ENCODE measurements around the gene STARD3.
A peak's percentile ranks its signal among the peaks of the same experiment; 100 is the strongest.

STARD3 gene

GRCh38 chr17:39621523-39622379 lies 15.2 kb upstream of the STARD3 start:
- peak; percentile 90 for DNase-seq

GRCh38 chr17:39622380-39623006 lies 14.5 kb upstream of the STARD3 start:
- DNase-seq: peak; percentile 63

DNA sequence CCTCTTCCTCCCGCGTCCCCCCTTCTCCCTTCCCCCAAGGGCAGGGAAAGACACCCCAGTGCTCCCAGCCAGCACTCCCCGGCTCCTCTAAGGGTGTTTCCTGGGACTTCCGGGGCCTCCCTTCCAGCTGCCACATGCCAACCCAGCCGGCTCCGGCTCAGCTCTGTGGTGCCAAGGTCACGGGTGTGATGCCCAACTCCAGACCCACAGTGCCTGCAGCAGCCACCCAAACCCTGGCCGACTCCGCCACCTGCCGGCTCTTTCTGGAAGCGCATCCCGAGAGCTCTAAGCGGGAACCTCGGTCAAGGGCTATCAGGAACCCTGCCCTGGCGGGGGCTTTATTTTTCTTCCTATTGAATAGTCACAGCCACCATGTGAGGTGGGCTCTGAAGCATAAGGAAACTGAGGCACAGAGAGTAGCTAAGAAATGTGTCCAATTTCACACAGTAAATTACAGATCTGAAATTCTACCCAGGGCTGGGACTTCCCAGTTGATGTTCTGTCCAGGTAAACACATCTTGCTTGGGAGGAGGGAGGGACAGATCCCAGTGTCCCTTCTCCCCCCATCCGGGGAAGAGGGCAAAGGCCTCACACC lies 13.5 kb upstream of the STARD3 start:
- peak; percentile 88 for DNase-seq

DNA sequence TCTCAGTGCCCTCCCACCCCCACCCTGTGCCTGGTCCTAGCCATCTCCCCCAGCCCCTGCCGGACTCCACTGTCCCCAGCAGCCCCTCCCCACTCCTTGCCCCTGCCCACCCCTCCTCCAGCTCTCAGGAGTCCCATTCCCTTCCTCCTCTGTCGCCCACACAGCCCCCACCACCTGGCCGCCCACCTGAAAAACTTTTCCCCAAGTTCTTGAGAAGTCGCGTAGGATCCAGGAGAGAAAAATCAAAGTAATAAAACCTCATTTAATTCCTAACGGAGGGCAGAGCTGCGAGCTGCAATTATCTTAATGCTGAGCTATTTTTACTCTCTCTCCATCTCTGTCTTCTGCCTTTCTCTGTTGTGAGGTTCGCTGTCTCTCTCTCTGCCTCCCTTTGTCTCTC lies 12.6 kb upstream of the STARD3 start:
- DNase-seq: no peak

GRCh38 chr17:39625198-39625785 lies 11.7 kb upstream of the STARD3 start:
- DNase-seq: no peak

GRCh38 chr17:39626171-39627046 lies 10.5 kb upstream of the STARD3 start, which contains the start of gene PPP1R1B:
PPP1R1B (plus strand) TSS chr17:39626952; CDS start chr17:39627393, 441 bp downstream.
- DNase-seq: no peak

DNA sequence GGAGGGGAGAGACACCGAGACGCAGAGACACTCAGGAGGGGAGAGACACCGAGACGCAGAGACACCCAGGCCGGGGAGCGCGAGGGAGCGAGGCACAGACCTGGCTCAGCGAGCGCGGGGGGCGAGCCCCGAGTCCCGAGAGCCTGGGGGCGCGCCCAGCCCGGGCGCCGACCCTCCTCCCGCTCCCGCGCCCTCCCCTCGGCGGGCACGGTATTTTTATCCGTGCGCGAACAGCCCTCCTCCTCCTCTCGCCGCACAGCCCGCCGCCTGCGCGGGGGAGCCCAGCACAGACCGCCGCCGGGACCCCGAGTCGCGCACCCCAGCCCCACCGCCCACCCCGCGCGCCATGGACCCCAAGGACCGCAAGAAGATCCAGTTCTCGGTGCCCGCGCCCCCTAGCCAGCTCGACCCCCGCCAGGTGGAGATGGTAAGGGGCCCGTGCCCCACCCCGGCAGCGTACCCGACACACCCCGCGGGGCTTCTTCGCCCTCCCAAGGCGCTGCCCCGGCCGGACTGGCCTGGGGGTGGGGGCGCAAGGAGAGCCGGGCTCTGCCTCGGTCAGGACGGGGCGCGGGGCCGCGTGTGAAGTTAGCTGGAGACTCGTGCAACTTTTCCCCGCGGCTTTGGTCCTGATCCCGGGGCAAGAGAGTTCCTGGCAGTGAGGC lies 9.8 kb upstream of the STARD3 start:
- no peak for DNase-seq

- DNase-seq: no peak
Measured at GRCh38 chr17:39627712-39628516, 9.0 kb upstream of the STARD3 start.

- DNase-seq: peak; percentile 42
Measured at GRCh38 chr17:39628655-39629493, 8.1 kb upstream of the STARD3 start.

DNA sequence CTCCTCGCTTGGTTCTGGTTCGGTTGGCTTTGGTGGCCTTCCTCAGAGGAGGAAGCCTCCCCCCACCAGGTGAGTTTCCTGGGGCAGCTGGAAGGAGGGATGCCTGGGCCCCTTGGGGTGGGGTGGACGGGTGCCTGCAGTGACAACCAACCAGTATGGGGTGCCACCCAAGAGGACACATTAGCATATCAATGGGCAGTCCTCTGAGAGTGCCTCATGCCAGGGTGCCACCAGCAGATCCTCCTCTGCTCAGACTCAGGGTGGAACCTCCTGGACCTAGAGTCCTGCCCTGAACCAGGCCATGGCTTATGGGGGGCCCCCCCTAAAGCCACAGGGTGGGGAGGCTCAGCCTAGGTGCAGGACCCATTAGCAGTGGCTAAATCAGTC lies 7.5 kb upstream of the STARD3 start:
- DNase-seq: no peak

DNA sequence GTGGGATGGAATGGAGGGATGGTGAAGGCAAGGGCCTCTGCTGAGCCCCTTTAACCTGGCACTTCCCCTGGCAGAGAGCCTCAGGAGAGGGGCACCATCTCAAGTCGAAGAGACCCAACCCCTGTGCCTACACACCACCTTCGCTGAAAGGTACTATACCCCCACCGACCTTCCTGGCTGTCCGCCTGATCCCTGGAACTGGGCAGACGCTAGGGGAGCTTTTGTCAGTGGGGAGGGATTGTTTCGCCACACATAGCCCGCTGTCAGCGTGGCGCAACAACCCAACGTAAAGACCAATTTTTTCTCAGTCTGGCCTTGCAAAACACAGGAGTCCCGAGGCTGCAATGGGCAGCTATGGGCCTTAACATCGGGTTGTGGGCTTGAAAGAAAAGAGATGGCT lies 7.0 kb upstream of the STARD3 start:
- no peak for DNase-seq

- DNase-seq: no peak
Measured at GRCh38 chr17:39631403-39631802, 5.5 kb upstream of the STARD3 start.

DNA sequence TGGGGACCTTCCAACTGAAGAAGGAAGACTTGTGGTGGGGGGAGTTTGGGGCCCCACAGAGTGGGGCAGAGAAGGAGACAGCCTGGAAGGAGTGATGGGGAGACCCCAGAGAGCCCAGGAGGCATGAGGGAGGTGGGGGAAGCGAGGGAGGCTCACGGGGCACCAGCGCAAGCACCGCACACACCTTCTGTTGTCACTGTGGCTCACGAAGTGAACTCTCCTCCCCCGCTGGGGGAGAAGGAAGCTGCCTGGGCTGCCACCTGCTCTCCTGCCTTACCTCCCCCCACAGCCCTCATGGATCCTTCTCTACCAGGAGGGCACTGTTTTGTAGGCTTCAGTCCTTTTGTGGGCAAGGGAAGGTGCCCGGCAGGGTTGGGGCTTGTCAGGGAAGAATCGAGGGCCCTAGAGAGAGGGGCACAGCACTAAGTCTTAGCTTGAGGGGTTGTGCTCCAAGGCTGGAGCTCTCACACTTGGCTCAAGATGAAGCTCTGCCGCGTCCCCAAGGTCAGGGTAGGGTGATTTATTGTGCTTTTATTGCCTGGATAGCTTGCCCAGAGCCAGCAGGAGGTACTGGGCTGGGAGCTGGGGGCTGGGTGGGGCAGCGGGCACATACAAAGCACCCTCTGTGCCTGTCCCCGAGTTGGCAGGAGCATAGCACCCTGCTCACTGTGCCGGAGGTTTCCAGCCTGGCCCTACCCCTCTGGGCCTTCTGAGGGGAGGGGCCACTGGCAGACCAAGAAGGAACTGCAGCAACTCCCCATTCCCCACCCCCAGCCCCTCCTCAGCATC lies 4.6 kb upstream of the STARD3 start:
- no peak for DNase-seq

DNA sequence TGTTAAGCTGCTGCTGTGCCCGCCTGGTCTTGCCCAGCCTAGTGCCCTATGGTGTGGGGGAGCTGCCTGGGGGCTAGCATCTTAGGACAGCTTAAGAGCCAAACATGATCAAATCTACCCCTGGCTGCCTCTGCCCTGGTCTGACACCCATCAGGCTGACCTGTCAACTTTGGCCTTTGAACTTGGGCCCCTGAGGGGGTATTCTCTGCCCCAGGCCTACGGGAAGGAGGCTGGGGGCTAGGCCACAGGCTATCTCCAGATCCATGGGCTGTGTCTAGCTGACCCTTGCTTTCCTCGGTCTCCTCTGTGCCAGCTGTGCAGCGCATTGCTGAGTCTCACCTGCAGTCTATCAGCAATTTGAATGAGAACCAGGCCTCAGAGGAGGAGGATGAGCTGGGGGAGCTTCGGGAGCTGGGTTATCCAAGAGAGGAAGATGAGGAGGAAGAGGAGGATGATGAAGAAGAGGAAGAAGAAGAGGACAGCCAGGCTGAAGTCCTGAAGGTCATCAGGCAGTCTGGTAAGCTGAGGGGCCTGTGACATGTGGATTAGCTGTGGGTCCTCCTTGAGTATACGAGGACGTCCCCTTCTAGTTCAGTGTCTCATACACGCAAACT lies 3.3 kb upstream of the STARD3 start:
- DNase-seq: no peak

DNA sequence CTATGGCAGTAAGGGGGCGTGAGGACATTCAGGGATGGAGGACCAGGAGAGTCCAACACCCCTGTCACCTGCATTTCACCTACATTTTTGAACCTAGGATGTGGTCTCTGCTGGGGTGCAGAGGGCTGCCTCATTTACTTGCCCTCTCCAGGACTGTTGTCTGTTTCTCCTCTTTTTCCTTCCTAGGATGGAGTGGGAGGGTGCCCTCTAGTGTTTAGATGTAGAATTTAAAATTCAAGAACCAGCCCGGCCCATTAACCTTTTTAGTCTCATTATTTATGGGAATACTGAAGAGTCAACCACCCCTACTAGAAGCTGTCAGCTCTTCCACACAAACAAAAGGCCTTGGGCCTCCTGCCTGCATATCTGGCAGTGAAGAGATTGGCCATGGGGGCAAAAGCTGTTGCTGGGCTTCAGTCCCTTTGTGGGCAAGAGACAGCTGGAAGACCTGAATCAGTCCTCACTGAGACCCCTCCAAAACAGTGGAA lies 2.5 kb upstream of the STARD3 start:
- peak; percentile 41 for DNase-seq

DNA sequence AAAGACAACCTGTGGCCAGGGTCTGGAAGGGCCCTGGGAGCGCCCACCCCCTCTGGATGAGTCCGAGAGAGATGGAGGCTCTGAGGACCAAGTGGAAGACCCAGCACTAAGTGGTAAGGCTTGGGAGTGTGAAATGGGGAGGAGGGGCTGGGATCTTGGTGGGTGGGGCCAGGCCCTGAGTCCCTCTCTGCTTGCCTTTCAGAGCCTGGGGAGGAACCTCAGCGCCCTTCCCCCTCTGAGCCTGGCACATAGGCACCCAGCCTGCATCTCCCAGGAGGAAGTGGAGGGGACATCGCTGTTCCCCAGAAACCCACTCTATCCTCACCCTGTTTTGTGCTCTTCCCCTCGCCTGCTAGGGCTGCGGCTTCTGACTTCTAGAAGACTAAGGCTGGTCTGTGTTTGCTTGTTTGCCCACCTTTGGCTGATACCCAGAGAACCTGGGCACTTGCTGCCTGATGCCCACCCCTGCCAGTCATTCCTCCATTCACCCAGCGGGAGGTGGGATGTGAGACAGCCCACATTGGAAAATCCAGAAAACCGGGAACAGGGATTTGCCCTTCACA lies 1.2 kb upstream of the STARD3 start:
- DNase-seq: no peak

- DNase-seq: no peak
Measured at GRCh38 chr17:39636587-39636926, 387 bp upstream of the STARD3 start.

DNA sequence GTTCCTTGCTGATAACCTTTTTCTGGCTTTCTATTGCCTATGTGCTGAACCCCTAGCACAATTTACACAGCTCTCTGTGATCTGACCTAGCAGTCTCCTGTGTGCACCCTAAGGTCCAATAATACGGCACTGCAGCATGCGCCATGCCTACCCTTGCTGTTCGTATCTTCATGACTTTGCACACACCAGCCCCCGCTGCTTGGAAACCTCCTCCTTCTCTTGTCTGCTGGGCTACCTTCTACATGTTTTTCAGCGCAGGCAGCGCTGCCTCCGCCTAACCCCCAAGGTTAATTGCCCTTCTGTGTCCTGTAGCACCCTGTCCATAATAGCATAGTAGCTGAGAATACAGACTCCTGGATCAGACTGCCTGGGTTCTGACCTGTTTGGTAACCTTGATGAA lies 1.4 kb downstream of the STARD3 start:
- DNase-seq: no peak
